HepG2 (cell line): Measurements from ENCODE around the gene SEC23IP. TPM values are rescaled to one million over a fixed set of nuclear protein-coding genes. Genes with fewer than 3 reads are reported as not detected.

ENCODE experiments used
- BRD4 ChIP-seq: sonication (generic); formaldehyde crosslinking; IDR thresholded peaks from 2 replicates; pipeline ENCODE4 v1.4.0; 2020; ENCODE audit warnings: missing genetic modification reagents
- CENPBD1 ChIP-seq: sonication (generic); formaldehyde crosslinking; IDR thresholded peaks from 2 replicates; pipeline ENCODE4 v1.8.0; 2022; ENCODE audit warnings: missing genetic modification reagents, low read depth, mild to moderate bottlenecking, borderline replicate concordance
- KLF16 ChIP-seq, 2 experiments: sonication (generic) in 1 of 2; formaldehyde crosslinking in 1 of 2; IDR thresholded peaks; 2 replicates each; pipeline versions ENCODE4 v1.6.1 to v1.8.0; 2016 to 2023; ENCODE audit warnings: missing genetic modification reagents in 2 of 2, missing compliant biosample characterization in 1 of 2
- NAIF1 ChIP-seq: sonication (generic); formaldehyde crosslinking; IDR thresholded peaks from 2 replicates; pipeline ENCODE4 v1.5.0; 2020; ENCODE audit warnings: mild to moderate bottlenecking, missing genetic modification reagents, borderline replicate concordance
- NFKB2 ChIP-seq: sonication (generic); formaldehyde crosslinking; IDR thresholded peaks from 2 replicates; pipeline ENCODE4 v1.4.0; 2020; ENCODE audit warnings: missing genetic modification reagents, borderline replicate concordance
- NFRKB ChIP-seq: fragments of 450-650 bp; IDR thresholded peaks from 2 replicates; pipeline ENCODE4 v1.6.1; 2017
- NR2F6 ChIP-seq, 2 experiments: IDR thresholded peaks; 2 replicates each; pipeline ENCODE4 v1.6.1; 2016; ENCODE audit warnings: antibody characterized with exemption in 1 of 2, mild to moderate bottlenecking in 1 of 2
- PHF20 ChIP-seq: sonication (generic); formaldehyde crosslinking; IDR thresholded peaks from 2 replicates; pipeline ENCODE4 v1.5.0; 2020; ENCODE audit warnings: mild to moderate bottlenecking, missing genetic modification reagents
- RFX3 ChIP-seq: IDR thresholded peaks from 2 replicates; pipeline ENCODE4 v1.6.1; 2016; ENCODE audit warnings: missing biosample characterization, missing genetic modification reagents
- SSRP1 ChIP-seq: IDR thresholded peaks from 2 replicates; pipeline ENCODE4 v1.6.1; 2016; ENCODE audit warnings: control low read depth
- TAF15 ChIP-seq: fragments of 200-400 bp; formaldehyde crosslinking; IDR thresholded peaks from one replicate; pipeline ENCODE4 v1.6.1; 2018; ENCODE audit warnings: mild to moderate bottlenecking, low read depth, low read length; ENCODE audit not compliant: poor library complexity, severe bottlenecking
- TSC22D2 ChIP-seq: sonication (generic); formaldehyde crosslinking; IDR thresholded peaks from 2 replicates; pipeline ENCODE4 v1.5.1; 2020; ENCODE audit warnings: missing genetic modification reagents, mild to moderate bottlenecking, borderline replicate concordance
- ZBTB25 ChIP-seq: IDR thresholded peaks from 2 replicates; pipeline ENCODE4 v1.6.1; 2018; ENCODE audit warnings: missing genetic modification reagents
- ZFP36L1 ChIP-seq: sonication (generic); formaldehyde crosslinking; IDR thresholded peaks from 2 replicates; pipeline ENCODE4 v1.8.0; 2022; ENCODE audit warnings: mild to moderate bottlenecking, missing genetic modification reagents, moderate library complexity
- ZNF121 ChIP-seq: sonication (generic); formaldehyde crosslinking; IDR thresholded peaks from 2 replicates; pipeline ENCODE4 v1.5.0; 2020; ENCODE audit warnings: mild to moderate bottlenecking, missing genetic modification reagents
- ZNF18 ChIP-seq: sonication (generic); formaldehyde crosslinking; IDR thresholded peaks from 2 replicates; pipeline ENCODE4 v1.8.0; 2022; ENCODE audit warnings: mild to moderate bottlenecking, missing genetic modification reagents; ENCODE audit not compliant: insufficient replicate concordance
- ZNF232 ChIP-seq: sonication (generic); formaldehyde crosslinking; IDR thresholded peaks from 2 replicates; pipeline ENCODE4 v1.4.0; 2020; ENCODE audit warnings: missing genetic modification reagents, borderline replicate concordance
- ZNF33B ChIP-seq: sonication (generic); formaldehyde crosslinking; IDR thresholded peaks from 2 replicates; pipeline ENCODE4 v1.5.1; 2020; ENCODE audit warnings: mild to moderate bottlenecking, missing genetic modification reagents
- ZNF496 ChIP-seq: sonication (generic); formaldehyde crosslinking; IDR thresholded peaks from 2 replicates; pipeline ENCODE4 v1.8.1; 2023; ENCODE audit warnings: mild to moderate bottlenecking, moderate library complexity, missing genetic modification reagents; ENCODE audit not compliant: insufficient replicate concordance
- ZNF879 ChIP-seq: sonication (generic); formaldehyde crosslinking; IDR thresholded peaks from 2 replicates; pipeline ENCODE4 v1.8.1; 2023; ENCODE audit warnings: missing genetic modification reagents
- ZSCAN29 ChIP-seq: sonication (generic); formaldehyde crosslinking; conservative IDR thresholded peaks from 2 replicates; pipeline ENCODE4 v1.4.0; 2020; ENCODE audit warnings: mild to moderate bottlenecking, missing genetic modification reagents
- polyA plus RNA-seq, 8 experiments: library from polyadenylated mRNA; depleted of rRNA in 3 of 8; stranded (reverse) in 7 of 8; unstranded in 1 of 8; fragments of >200 nt; fragmentation: Illumina TruSeq in 4 of 8; extraction: Trizol in 4 of 8; gene quantifications; 2 replicates each; pipeline versions ENCODE4 v1.2.1 to v1.2.3, GENCODE V29; 2011 to 2016; ENCODE audit warnings: low read depth in 4 of 8, missing spikeins in 1 of 8, mixed read lengths in 1 of 8; ENCODE audit not compliant: insufficient read depth in 1 of 8
- total RNA-seq, 5 experiments: library from RNA; depleted of rRNA; stranded (reverse); fragments of >200 nt; fragmentation: Illumina TruSeq; extraction: Trizol; gene quantifications; 2 replicates each; pipeline ENCODE4 v1.2.3, GENCODE V29; 2016; ENCODE audit warnings: low read depth in 1 of 5
- TF ChIP-seq, protein P1 (sequence below): sonication (generic); formaldehyde crosslinking; IDR thresholded peaks from 2 replicates; pipeline ENCODE4 v1.8.0; 2022; ENCODE audit warnings: missing genetic modification reagents, mild to moderate bottlenecking, inconsistent platforms, borderline replicate concordance
- TF ChIP-seq, protein P2 (sequence below): sonication (generic); formaldehyde crosslinking; conservative IDR thresholded peaks from 2 replicates; pipeline ENCODE4 v1.8.0; 2022; ENCODE audit warnings: missing genetic modification reagents

Gene SEC23IP
- total and polyA plus RNA-seq, 2 of the 13 experiments (the other 11 are each of a cell fraction or from before 2014, with no cell fraction given): 32.3 to 57.7 TPM

DNA sequence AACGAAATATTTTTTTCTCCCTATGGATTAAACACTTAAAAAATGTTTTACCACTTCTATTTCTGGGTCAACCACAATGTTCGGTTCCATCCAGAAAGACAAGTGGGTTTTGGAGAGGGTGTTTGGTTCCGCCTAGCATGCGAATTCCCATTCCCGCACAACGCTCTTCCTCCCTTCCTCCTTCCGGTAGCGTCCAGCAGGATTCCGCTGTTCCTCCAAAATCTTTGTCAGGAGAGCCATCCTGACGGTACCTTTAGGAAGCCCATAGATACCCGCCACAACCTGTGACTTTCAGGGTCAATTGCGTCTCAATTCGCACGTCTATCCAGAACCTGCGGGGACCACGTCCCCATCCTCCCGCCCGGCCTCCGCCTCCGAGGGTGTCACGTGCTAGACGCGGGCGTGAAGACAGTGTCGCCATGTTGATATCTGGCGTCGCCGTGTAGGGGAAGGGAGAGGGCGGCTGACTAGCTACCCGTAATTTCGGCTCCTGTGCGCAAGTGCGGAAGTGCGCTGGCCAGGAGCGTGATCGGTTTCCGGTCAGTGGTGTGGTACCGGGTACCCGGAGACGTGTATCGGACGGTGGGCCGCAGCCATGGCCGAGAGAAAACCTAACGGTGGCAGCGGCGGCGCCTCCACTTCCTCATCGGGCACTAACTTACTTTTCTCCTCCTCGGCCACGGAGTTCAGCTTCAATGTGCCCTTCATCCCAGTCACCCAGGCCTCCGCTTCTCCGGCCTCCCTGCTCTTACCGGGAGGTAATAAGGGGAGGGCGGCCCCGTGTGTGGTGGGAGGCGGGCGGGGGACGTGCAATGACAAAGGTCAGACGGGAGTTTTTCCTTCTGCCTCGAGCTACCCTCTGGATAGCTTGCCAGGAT, at the start of gene SEC23IP (continued):
- TF ChIP-seq ZBTB25 (CRISPR knock-in tag): peak; percentile 94
- TF ChIP-seq NAIF1 (CRISPR knock-in tag): peak; percentile 84
- no peak; the same call in 1 of the 2 replicates for TF ChIP-seq ZSCAN29 (CRISPR knock-in tag)
- TF ChIP-seq NFKB2 (CRISPR knock-in tag): peak; percentile 93
- no peak for TF ChIP-seq NFRKB
- peak; percentile 87 for TF ChIP-seq ZFP36L1 (CRISPR knock-in tag)
- TF ChIP-seq ZNF33B: 0 out of 2 replicates have a peak, but pooled peaks have one; percentile 23
- TF ChIP-seq RFX3 (CRISPR knock-in tag): no peak
- TF ChIP-seq KLF16 (CRISPR knock-in tag; IDR thresholded peaks at IDR 0.05): peak; percentile 55 to 96; a peak in 3 of 4 replicates
- no peak for TF ChIP-seq ZNF496 (CRISPR knock-in tag)
- no peak for TF ChIP-seq ZNF121 (CRISPR knock-in tag)
- TF ChIP-seq SSRP1 (CRISPR knock-in tag): no peak
- TF ChIP-seq, protein P1, sequence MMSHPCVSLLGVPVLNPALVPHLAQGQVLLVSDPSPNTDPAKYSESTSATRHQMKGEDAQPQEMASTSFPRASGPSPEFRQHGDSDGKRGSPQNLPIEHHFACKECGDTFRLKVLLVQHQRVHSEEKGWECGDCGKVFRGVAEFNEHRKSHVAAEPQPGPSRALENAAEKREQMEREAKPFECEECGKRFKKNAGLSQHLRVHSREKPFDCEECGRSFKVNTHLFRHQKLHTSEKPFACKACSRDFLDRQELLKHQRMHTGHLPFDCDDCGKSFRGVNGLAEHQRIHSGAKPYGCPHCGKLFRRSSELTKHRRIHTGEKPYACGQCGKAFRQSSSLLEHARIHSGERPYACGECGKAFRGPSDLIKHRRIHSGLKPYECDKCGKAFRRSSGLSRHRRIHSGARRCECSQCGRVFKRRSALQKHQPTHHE: peak; percentile 85; the same call in 1 of the 2 replicates
- no peak for TF ChIP-seq CENPBD1 (CRISPR knock-in tag)
- peak; percentile 19; the same call in 1 of the 2 replicates for TF ChIP-seq ZNF232
- TF ChIP-seq BRD4: peak; percentile 91
- no peak for TF ChIP-seq ZNF18 (CRISPR knock-in tag)
- TF ChIP-seq, protein P2, sequence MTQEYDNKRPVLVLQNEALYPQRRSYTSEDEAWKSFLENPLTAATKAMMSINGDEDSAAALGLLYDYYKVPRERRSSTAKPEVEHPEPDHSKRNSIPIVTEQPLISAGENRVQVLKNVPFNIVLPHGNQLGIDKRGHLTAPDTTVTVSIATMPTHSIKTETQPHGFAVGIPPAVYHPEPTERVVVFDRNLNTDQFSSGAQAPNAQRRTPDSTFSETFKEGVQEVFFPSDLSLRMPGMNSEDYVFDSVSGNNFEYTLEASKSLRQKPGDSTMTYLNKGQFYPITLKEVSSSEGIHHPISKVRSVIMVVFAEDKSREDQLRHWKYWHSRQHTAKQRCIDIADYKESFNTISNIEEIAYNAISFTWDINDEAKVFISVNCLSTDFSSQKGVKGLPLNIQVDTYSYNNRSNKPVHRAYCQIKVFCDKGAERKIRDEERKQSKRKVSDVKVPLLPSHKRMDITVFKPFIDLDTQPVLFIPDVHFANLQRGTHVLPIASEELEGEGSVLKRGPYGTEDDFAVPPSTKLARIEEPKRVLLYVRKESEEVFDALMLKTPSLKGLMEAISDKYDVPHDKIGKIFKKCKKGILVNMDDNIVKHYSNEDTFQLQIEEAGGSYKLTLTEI (CRISPR knock-in tag): no peak
- TF ChIP-seq PHF20 (CRISPR knock-in tag): peak; percentile 93
- no peak for TF ChIP-seq NR2F6 (IDR thresholded peaks at IDR 0.05)
- TF ChIP-seq NR2F6 (CRISPR knock-in tag; IDR thresholded peaks at IDR 0.05): peak; percentile 55
- TF ChIP-seq TSC22D2: peak; percentile 87; the same call in 1 of the 2 replicates
- no peak for TF ChIP-seq TAF15
- TF ChIP-seq ZNF879: 0 out of 2 replicates have a peak, but pooled peaks have one; percentile 71
